Common myeloid progenitor, CD34-positive (primary cell): ENCODE data around the gene CYP4V2.

Experiments used
- CTCF ChIA-PET: fragments of 350-600 bp; sonication (Branson Sonifier 250); formaldehyde crosslinking; loops from one replicate; lab custom pipeline; 2021; ENCODE audit warnings: antibody characterized with exemption; lab: Charles Lee
- POLR2A ChIA-PET: fragments of 350-600 bp; sonication (Branson Sonifier 250); formaldehyde crosslinking; loops from one replicate; lab custom pipeline; 2021; ENCODE audit warnings: antibody characterized with exemption; lab: Charles Lee
- DNase-seq, 3 donors: peaks; one replicate each; pipeline versions ENCODE4 v3.0.0 to v3.0.0-alpha.2; 2013
- H3K27ac ChIP-seq, 2 experiments: 1 replicate in 1 of 2; 2 replicates in 1 of 2; pipeline ENCODE4 v1.7.0; 2013; ENCODE audit warnings: inconsistent platforms in 2 of 2, low read length in 2 of 2, mild to moderate bottlenecking in 2 of 2, low read depth in 1 of 2, moderate library complexity in 1 of 2; ENCODE audit not compliant: severe bottlenecking in 2 of 2, insufficient read depth in 1 of 2, poor library complexity in 1 of 2
- H3K27me3 ChIP-seq, 5 experiments: replicated peaks in 2 of 5; 1 replicate in 3 of 5; 2 replicates in 2 of 5; pipeline versions ENCODE4 v1.6.1 to v1.7.0; 2013; ENCODE audit warnings: low read length in 4 of 5, mild to moderate bottlenecking in 2 of 5, moderate library complexity in 2 of 5, inconsistent platforms in 1 of 5; ENCODE audit not compliant: insufficient read depth in 5 of 5, control insufficient read depth in 4 of 5
- H3K36me3 ChIP-seq, 4 experiments: 1 replicate in 2 of 4; 2 replicates in 2 of 4; pipeline versions ENCODE4 v1.6.1 to v1.7.0; 2013; ENCODE audit warnings: low read length in 3 of 4, control low read depth in 1 of 4, mild to moderate bottlenecking in 1 of 4; ENCODE audit not compliant: control insufficient read depth in 4 of 4, insufficient read depth in 4 of 4
- H3K4me1 ChIP-seq, 4 experiments: 1 replicate in 3 of 4; 2 replicates in 1 of 4; pipeline versions ENCODE4 v1.6.1 to v1.7.1; 2013; ENCODE audit warnings: low read length in 3 of 4, mild to moderate bottlenecking in 3 of 4, control low read depth in 1 of 4, inconsistent platforms in 1 of 4, moderate library complexity in 1 of 4; ENCODE audit not compliant: control insufficient read depth in 4 of 4, insufficient read depth in 4 of 4; ENCODE audit errors: control extremely low read depth in 1 of 4
- H3K4me3 ChIP-seq, 7 experiments: 1 replicate in 4 of 7; 2 replicates in 3 of 7; pipeline versions ENCODE4 v1.5.1 to v1.7.0; 2013; ENCODE audit warnings: mild to moderate bottlenecking in 7 of 7, low read length in 6 of 7, moderate library complexity in 6 of 7, inconsistent platforms in 2 of 7, low read depth in 2 of 7, control low read depth in 1 of 7; ENCODE audit not compliant: insufficient read depth in 4 of 7, control insufficient read depth in 1 of 7; ENCODE audit errors: extremely low read depth in 1 of 7
- H3K9me3 ChIP-seq, 5 experiments: 1 replicate in 4 of 5; 2 replicates in 1 of 5; pipeline versions ENCODE4 v1.6.1 to v1.7.1; 2013; ENCODE audit warnings: low read length in 4 of 5, mild to moderate bottlenecking in 2 of 5, inconsistent platforms in 1 of 5, low read depth in 1 of 5, moderate library complexity in 1 of 5; ENCODE audit not compliant: control insufficient read depth in 4 of 5, insufficient read depth in 2 of 5; ENCODE audit errors: control extremely low read depth in 1 of 5
- whole genome bisulfite sequencing: methylation state at CpG from one replicate; pipeline ENCODE4 v1.1.5; 2013; ENCODE audit not compliant: insufficient coverage; 5-methylcytosine and 5-hydroxymethylcytosine counted together

CYP4V2 gene

DNA sequence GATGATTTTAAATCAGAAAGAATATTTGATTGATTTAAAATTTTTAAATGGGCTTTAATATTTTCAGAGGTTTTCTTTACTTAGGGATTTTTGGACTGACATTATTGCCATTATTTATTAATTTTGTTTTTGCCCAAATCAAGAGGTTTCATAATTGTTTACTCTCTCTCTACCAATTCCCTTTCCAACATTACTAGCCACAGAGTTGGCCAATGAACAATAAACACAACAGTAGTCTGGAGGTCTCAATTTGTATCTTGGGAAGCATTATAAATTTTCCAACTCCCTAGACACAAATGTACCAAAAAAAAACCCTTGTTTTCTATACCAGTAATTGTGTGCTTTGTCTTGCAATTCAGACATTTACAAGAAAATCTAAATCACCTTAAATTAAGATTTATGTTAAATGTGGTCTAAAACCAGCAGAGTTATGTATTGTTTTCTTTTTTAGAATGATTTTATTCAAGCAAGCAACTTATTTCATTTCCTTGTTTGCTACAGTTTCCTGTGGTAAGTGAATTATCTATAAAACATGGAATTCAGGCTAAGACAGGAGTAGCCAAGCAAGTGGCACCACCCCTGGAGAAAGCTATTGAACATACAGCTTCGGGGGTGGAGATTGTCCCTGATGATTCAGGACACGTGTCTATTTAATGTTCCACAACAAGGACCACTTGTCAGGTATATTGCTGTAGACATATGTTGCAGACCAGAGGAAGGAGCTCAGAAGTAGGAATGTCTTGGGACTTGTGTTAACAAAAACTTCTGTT is 36.6 kb downstream of the CYP4V2 start:
- WGBS = 67% methylated on average over 1 of the region's 2 CpGs
- Histone ChIP-seq H3K4me1 (no peaks in the 10 kb centered on the region), H3K4me3 (no peak overlapping the region), H3K36me3 (no peaks in the 10 kb centered on the region), H3K9me3 (peaks cover 0 to 11% (median 3%) of the 10 kb centered on the region in 5 experiments), H3K27me3 (no peaks in the 10 kb centered on the region), H3K27ac (no peak overlapping the region)
- POLR2A ChIA-PET = no interaction called here
- CTCF ChIA-PET = no interaction called here
- DNase-seq = no peak

DNA sequence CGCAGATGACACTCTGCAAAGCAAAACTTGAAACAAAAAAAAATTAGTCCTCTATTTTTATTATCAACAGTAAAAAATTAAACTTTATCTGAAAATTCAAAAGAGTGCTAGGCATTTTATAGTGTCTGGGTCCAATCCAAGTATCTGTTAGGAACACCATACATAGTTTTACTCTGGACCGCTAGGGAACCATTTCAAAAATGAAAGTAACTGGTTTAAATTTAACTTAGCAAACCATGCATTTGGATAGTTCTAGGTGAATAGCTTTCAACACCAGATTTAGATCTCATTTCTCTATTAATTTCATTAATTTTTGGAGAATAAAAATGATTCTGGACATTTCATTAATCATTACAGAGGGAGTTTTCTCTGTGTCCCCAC is 37.1 kb downstream of the CYP4V2 start:
- no peaks in the 10 kb centered on the region for H3K4me1 ChIP-seq
- WGBS = no CpG with 5 or more reads among the region's 2 CpGs
- no peak for DNase-seq
- CTCF ChIA-PET = no interaction called here
- no peaks in the 10 kb centered on the region for H3K36me3 ChIP-seq
- no peaks in the 10 kb centered on the region for H3K27me3 ChIP-seq
- H3K4me3 ChIP-seq = no peak overlapping the region
- peaks cover 0 to 11% (median 3%) of the 10 kb centered on the region in 5 experiments for H3K9me3 ChIP-seq
- POLR2A ChIA-PET = no interaction called here
- no peak overlapping the region for H3K27ac ChIP-seq

DNA sequence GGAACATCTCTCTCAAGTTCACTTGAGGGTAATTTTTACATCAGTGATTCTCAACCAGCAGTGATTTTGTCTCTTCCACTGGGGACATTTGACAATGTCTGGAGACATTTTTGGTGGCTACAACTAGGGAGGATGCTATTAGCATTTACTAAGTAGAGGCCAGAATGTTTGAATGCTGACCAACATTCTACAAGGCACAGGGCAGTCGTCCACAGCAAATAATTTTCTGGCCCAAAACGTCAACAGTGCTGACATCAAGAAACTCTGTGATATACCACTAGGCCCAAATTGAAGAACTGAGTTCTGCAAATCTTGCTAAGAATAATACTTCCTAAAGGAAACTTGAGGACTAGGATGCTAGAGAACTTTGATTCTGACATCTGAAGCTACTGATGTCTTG is 43.0 kb downstream of the CYP4V2 start:
- CTCF ChIA-PET = no interaction called here
- H3K4me3 ChIP-seq = no peak overlapping the region
- H3K27ac ChIP-seq = no peak overlapping the region
- 77% methylated on average over 2 of the region's 2 CpGs for WGBS
- H3K36me3 ChIP-seq = no peaks in the 10 kb centered on the region
- H3K9me3 ChIP-seq = no peaks in the 10 kb centered on the region
- no peaks in the 10 kb centered on the region for H3K27me3 ChIP-seq
- DNase-seq = no peak
- no peaks in the 10 kb centered on the region for H3K4me1 ChIP-seq
- POLR2A ChIA-PET = no interaction called here

DNA sequence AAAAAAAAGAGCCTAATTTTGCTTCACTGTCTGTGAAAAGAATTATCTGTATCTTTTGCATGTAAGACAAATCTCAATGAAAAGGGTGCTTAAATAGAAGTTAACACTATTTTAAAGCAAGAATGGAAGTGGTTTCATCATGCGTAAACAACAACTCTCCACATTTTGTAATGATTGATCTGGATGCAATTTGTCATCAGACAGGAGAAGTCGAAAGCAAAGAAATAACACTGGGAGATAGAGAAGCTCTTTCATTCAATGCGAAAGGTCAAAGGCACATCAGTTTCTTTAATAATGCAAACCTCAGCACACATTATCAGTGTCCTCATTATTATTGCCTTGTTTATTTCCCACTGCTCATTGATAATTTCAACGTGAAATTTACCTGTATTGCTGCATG is 44.8 kb downstream of the CYP4V2 start:
- no peaks in the 10 kb centered on the region for H3K27me3 ChIP-seq
- WGBS = 100% methylated on average over 2 of the region's 4 CpGs
- ChIA-PET CTCF (no interaction called here), POLR2A (no interaction called here)
- H3K9me3 ChIP-seq = no peaks in the 10 kb centered on the region
- no peaks in the 10 kb centered on the region for H3K36me3 ChIP-seq
- no peak for DNase-seq
- H3K27ac ChIP-seq = no peak overlapping the region
- H3K4me1 ChIP-seq = no peaks in the 10 kb centered on the region
- no peak overlapping the region for H3K4me3 ChIP-seq

DNA sequence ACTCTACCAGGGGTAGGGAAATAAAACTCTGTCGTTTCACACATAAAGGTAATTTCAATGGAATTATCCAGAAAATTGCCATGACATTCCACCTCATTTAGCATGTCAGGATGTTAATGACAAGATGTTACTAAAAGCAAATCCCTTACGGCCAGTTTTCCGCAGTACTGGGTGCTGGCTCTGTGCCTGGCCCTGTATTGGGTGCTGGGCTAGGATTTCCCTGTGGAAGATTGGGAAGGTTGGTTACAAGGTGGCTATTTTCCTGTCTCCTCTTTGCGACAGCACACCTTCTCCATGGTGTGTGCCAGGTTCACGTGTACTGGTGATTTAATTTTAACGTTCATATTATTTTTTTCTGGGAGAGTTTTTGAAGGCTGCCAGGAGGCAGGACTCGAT is 49.1 kb downstream of the CYP4V2 start:
- Histone ChIP-seq H3K4me3 (no peak overlapping the region), H3K9me3 (peaks cover 0 to 4% (median 0%) of the 10 kb centered on the region in 5 experiments), H3K36me3 (no peaks in the 10 kb centered on the region), H3K27ac (no peak overlapping the region), H3K4me1 (no peaks in the 10 kb centered on the region), H3K27me3 (no peaks in the 10 kb centered on the region)
- no peak for DNase-seq
- ChIA-PET POLR2A (no interaction called here), CTCF (no interaction called here)
- WGBS = 100% methylated on average over 3 of the region's 7 CpGs

DNA sequence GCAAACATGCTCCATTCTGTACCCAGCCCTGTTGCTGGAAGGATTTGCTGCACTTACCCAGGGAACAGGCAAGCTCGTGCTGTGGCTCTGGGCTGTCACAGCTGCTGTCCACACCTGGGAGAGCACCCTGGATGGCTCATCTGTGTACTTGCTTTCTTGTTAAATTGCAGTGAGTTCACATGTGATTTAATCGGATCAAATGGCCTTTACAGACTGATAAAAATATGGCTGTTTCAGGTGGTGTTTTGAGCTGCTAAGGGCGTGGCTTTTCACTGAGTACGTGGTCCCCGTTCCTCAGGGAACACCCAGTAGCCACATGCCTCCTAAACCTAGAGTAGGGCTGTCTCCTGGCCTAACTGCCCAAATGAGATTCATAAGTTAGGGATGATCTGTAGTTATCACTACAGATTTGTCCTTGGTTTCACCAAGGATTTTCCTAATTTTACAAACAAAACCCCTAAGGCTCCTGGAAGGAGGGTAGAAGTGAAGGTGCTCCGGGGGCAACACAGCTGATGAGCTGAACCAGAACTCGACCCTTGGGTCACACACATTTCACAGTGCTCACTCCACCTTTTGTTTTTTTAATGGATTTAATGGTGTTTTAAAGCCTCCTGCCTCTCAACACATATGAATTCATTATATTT is 49.6 kb downstream of the CYP4V2 start:
- no peak overlapping the region for H3K4me3 ChIP-seq
- 93% methylated on average over 5 of the region's 7 CpGs for WGBS
- no peak overlapping the region for H3K27ac ChIP-seq
- H3K27me3 ChIP-seq = no peaks in the 10 kb centered on the region
- H3K9me3 ChIP-seq = peaks cover 0 to 4% (median 0%) of the 10 kb centered on the region in 5 experiments
- ChIA-PET CTCF (no interaction called here), POLR2A (no interaction called here)
- no peak for DNase-seq
- no peaks in the 10 kb centered on the region for H3K36me3 ChIP-seq
- H3K4me1 ChIP-seq = no peaks in the 10 kb centered on the region

DNA sequence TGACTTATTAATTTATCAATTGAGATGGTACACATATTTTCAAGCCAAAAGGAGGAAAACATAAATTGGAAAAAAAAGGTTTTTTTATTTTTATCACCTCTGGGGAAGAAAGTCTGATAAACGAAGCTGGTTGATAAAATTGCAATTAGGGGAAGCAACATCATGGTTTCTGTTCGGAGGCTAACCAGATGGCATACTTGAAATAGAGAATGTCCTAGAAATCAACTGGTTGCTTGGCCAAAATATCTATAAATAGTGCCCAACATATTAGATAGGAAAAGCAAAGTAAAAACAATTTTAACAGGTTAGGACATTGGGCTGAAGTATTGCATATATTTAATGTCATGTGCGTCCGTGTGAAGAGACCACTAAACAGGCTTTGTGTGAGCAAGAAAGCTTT is 50.2 kb downstream of the CYP4V2 start:
- ChIA-PET CTCF (no interaction called here), POLR2A (no interaction called here)
- Histone ChIP-seq H3K4me1 (no peaks in the 10 kb centered on the region), H3K27me3 (no peaks in the 10 kb centered on the region), H3K36me3 (no peaks in the 10 kb centered on the region), H3K4me3 (no peak overlapping the region), H3K27ac (no peak overlapping the region), H3K9me3 (peaks cover 0 to 4% (median 0%) of the 10 kb centered on the region in 5 experiments)
- 89% methylated on average over 3 of the region's 4 CpGs for WGBS
- no peak for DNase-seq
